A549 treated with AZD2906 at 1 μM for 4 hours (cell line): Measurements from ENCODE around the gene OR4D6. TPM values are rescaled to one million over a fixed set of nuclear protein-coding genes. Genes with fewer than 3 reads are reported as not detected.

Experiments used
- total RNA-seq: library from RNA; stranded (reverse); fragments of 200-300 nt; extraction: Qiagen RNA extraction; gene quantifications from 5 replicates; pipeline ENCODE4 v1.2.3, GENCODE V29; 2022

Gene OR4D6
- total RNA-seq = not detected in 5 replicates

DNA sequence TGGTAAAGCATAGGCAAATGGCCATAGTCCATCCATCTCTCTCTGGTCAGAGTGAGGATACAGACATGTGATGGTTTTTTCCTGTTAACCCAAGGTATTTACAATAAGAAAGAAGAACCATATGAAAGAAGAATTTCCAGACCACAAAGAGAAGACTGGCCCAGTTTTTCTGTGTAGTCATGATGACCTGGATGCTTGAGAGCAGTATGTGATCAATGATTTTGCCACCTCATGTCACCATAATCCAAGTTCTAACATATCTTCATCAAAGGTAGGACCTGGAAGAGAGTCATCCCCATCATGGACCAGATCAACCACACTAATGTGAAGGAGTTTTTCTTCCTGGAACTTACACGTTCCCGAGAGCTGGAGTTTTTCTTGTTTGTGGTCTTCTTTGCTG is at the start of gene OR4D6:
OR4D6 (plus strand) TSS at position 301 of the 400 bp plus-strand sequence; CDS start at position 301, 0 bp downstream.

DNA sequence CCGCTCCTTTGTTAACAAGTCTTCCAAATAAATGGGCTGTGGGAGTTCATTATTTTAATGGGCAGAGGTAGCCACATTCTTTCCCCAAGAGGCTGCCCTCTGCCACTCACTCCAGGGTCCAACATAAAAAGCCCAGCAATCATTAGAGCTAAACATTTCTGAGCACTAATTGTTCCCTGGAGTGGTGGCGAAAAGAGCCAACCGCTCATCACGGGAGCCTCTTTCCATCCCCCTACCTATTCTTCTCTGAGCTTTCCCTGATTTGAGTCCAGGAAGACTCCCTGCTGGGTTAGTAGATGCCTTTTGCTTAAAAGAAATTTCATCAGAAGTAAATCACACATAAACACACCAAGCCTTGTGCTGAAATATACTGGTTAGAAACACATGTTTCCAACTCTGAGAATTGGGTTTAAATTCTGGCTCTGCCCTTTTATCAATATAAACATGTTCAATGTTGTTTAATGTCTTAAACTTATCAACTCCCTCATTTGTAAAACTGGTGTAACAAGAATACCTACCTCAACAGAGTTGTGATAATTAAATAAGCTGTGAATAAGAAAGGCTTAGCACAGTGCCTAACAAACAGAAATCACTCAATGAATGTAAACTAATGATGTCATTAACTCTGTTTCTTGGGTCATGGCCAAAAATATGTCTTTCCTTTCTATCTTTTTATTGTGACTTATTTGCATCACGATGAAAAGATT is 30.2 kb upstream of the OR4D6 start, which contains the start of gene OR5A2:
OR5A2 (minus strand) TSS at position 53 of the 707 bp plus-strand sequence. CDS start 3,460 bp downstream, outside the sequence.

DNA sequence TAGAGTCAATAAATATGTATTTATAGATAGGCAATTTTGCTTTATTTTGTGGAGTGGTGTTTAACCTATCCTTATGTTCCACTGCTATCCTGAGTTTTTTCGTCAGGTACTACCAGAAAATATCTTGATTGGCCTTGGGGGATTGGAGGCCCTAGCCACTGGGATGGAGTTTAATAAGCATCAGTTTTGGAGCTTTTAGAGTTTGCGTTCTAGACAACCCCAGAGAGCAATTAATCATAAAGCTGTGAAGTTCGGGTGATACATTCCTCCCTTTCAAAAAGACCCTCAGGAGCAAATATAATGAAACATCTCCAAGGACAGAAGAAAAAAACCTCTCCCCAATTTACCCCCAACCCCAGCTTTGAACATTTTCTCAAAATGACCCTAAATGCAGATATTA is 20.6 kb upstream of the OR4D6 start, which contains the start of gene OR5A1:
OR5A1 (plus strand) TSS at position 301 of the 400 bp plus-strand sequence. CDS start 6,700 bp downstream, outside the sequence.

DNA sequence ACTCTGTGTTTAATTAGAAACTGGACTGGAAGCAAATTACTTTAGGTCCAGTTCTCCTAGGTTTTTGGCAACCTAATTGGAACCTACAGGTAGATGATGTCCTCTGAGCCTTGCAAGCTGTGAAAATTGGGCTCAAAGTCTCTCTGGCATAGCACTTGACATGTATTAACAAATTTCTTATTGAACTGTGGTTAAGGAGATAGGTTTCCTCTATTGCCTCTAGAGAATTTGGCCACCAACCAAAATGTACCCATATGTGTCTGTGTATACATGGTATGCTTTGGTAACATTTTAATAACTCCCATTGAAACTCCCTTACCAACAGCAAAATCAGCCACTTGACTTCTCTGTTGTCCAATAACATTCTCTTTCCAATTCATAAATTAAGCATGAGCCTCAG is 16.3 kb downstream of the OR4D6 start, which contains the start of gene OR4D10:
OR4D10 (plus strand) TSS at position 301 of the 400 bp plus-strand sequence. CDS start 4,115 bp downstream, outside the sequence.

DNA sequence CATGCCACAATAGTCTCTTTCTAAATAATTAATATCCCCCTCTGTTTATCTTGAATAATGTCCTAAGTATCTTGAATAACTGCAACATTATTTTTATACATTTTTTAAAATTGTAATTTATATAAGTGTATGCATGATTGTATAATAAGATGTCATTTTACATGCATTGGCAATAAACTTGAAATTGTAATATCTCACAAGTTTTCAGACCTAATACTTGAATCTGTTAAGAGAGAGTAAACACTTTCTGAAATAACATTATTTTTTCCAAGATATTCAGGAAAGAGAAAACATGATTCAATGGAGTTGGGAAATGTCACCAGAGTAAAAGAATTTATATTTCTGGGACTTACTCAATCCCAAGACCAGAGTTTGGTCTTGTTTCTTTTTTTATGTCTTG is 46.5 kb downstream of the OR4D6 start, which contains the start of gene OR4D11:
OR4D11 (plus strand) TSS at position 301 of the 400 bp plus-strand sequence; CDS start at position 301, 0 bp downstream.

Other genes starting within 250 kb of the OR4D6 start
- not detected in 5 replicates for gene MPEG1, start 244.0 kb upstream of the OR4D6 start, total RNA-seq
- gene OR5AN1, start 98.1 kb upstream of the OR4D6 start, total RNA-seq = not detected in 5 replicates
- not detected in 5 replicates for gene OR5A2, start 30.5 kb upstream of the OR4D6 start, total RNA-seq
- gene OR5A1, start 20.5 kb upstream of the OR4D6 start, total RNA-seq = not detected in 5 replicates
- gene OR4D10, start 16.4 kb downstream of the OR4D6 start, total RNA-seq = not detected in 5 replicates
- gene OR4D11, start 46.6 kb downstream of the OR4D6 start, total RNA-seq = not detected in 5 replicates
- not detected in 5 replicates for gene OR4D9, start 54.6 kb downstream of the OR4D6 start, total RNA-seq
- gene OSBP, start 158.8 kb downstream of the OR4D6 start, total RNA-seq = 27.6 to 36.5 TPM (median 28.5 TPM) in 5 replicates
- gene PATL1, start 212.1 kb downstream of the OR4D6 start, total RNA-seq = 41.8 to 48.5 TPM (median 46.9 TPM) in 5 replicates